Measurements from ENCODE around the gene DHRSX. TPM values are rescaled to one million over a fixed set of nuclear protein-coding genes. Genes with fewer than 3 reads are reported as not detected.
A peak's percentile ranks its signal among the peaks of the same experiment; 100 is the strongest.

Gene DHRSX
- total and polyA plus RNA-seq, 10 of the 15 experiments (the other 5 are each of a cell fraction or from before 2014, with no cell fraction given): 1.7 to 39.5 (median 16.5) TPM

DNA sequence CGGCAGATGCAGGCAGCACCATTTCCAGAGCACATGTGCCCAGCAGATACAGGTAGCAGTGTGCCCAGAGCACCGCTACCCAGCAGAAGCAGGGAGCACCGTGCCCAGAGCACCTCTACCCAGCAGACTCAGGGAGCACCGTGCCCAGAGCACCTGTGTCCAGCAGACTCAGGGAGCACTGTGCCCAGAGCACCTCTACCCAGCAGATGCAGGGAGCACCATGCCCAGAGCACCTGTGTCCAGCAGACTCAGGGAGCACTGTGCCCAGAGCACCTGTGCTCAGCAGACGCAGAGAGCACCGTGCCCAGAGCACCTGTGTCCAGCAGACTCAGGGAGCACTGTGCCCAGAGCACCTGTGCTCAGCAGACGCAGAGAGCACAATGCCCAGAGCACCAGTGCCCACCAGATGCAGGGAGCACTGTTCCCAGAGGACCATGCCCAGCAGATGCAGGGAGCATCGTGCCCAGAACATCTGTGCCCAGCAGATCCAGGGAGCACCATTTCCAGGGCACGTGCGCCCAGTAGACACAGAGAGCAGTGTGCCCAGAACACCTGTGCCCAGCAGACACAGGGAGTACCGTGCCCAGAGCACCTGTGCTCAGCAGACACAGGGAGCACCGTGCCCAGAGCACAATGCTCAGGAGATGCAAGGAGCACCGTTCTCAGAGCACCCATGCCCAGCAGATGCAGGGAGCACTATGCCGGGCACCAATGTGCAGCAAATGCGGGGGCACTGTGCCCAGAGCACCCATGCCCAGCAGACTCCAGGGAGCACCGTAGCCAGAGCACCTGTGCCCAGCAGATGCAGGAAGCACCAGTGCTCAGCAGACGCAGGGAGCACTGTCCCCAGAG, 236.4 kb downstream of the DHRSX start (continued):
- 0 out of 4 replicates have a peak, but pooled peaks of 1 of the 2 experiments have one; percentile 7 for TF ChIP-seq BHLHE40 (IDR thresholded peaks at IDR 0.05; ENCODE audit: borderline replicate concordance in 1 of 2, low read depth in 2 of 2, low read length in 1 of 2)
- TF ChIP-seq NFXL1 (IDR thresholded peaks at IDR 0.05; ENCODE audit: borderline replicate concordance): peak; percentile 94
- TF ChIP-seq, protein P1, sequence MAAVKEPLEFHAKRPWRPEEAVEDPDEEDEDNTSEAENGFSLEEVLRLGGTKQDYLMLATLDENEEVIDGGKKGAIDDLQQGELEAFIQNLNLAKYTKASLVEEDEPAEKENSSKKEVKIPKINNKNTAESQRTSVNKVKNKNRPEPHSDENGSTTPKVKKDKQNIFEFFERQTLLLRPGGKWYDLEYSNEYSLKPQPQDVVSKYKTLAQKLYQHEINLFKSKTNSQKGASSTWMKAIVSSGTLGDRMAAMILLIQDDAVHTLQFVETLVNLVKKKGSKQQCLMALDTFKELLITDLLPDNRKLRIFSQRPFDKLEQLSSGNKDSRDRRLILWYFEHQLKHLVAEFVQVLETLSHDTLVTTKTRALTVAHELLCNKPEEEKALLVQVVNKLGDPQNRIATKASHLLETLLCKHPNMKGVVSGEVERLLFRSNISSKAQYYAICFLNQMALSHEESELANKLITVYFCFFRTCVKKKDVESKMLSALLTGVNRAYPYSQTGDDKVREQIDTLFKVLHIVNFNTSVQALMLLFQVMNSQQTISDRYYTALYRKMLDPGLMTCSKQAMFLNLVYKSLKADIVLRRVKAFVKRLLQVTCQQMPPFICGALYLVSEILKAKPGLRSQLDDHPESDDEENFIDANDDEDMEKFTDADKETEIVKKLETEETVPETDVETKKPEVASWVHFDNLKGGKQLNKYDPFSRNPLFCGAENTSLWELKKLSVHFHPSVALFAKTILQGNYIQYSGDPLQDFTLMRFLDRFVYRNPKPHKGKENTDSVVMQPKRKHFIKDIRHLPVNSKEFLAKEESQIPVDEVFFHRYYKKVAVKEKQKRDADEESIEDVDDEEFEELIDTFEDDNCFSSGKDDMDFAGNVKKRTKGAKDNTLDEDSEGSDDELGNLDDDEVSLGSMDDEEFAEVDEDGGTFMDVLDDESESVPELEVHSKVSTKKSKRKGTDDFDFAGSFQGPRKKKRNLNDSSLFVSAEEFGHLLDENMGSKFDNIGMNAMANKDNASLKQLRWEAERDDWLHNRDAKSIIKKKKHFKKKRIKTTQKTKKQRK (IDR thresholded peaks at IDR 0.05; ENCODE audit: low read depth, low read length): no peak
- TF ChIP-seq, protein P2, sequence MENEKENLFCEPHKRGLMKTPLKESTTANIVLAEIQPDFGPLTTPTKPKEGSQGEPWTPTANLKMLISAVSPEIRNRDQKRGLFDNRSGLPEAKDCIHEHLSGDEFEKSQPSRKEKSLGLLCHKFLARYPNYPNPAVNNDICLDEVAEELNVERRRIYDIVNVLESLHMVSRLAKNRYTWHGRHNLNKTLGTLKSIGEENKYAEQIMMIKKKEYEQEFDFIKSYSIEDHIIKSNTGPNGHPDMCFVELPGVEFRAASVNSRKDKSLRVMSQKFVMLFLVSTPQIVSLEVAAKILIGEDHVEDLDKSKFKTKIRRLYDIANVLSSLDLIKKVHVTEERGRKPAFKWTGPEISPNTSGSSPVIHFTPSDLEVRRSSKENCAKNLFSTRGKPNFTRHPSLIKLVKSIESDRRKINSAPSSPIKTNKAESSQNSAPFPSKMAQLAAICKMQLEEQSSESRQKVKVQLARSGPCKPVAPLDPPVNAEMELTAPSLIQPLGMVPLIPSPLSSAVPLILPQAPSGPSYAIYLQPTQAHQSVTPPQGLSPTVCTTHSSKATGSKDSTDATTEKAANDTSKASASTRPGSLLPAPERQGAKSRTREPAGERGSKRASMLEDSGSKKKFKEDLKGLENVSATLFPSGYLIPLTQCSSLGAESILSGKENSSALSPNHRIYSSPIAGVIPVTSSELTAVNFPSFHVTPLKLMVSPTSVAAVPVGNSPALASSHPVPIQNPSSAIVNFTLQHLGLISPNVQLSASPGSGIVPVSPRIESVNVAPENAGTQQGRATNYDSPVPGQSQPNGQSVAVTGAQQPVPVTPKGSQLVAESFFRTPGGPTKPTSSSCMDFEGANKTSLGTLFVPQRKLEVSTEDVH (IDR thresholded peaks at IDR 0.05; ENCODE audit: low read depth, partially characterized antibody): no peak
- TF ChIP-seq CHD4 (IDR thresholded peaks at IDR 0.05): peak; percentile 85; the same call in 1 of the 2 replicates
- no peak for TF ChIP-seq ZNF384 (IDR thresholded peaks at IDR 0.05; ENCODE audit: borderline replicate concordance, low read depth, low read length)
- no peak for TF ChIP-seq ZBED1 (IDR thresholded peaks at IDR 0.05; ENCODE audit: borderline replicate concordance)
- TF ChIP-seq KDM1A (IDR thresholded peaks at IDR 0.05; ENCODE audit: borderline replicate concordance): 0 out of 2 replicates have a peak, but pooled peaks have one; percentile 6
- no peak for TF ChIP-seq CEBPB (IDR thresholded peaks at IDR 0.05; ENCODE audit: borderline replicate concordance in 1 of 2, low read depth in 2 of 2, low read length in 2 of 2)
- TF ChIP-seq FOXM1 (IDR thresholded peaks at IDR 0.05; ENCODE audit: low read depth, low read length): 0 out of 2 replicates have a peak, but pooled peaks have one; percentile 28
- no peak for TF ChIP-seq POU2F2 (IDR thresholded peaks at IDR 0.05; ENCODE audit: borderline replicate concordance, low read depth, low read length)
- peak; percentile 78; the same call in 1 of the 2 replicates for TF ChIP-seq PAX5 (IDR thresholded peaks at IDR 0.05; ENCODE audit: borderline replicate concordance, low read depth, low read length)
- no peak for TF ChIP-seq SIX5 (IDR thresholded peaks at IDR 0.05; ENCODE audit: low read depth, low read length, severe bottlenecking)
- no peak for TF ChIP-seq KLF5 (IDR thresholded peaks at IDR 0.05; ENCODE audit: partially characterized antibody)
- TF ChIP-seq POLR2AphosphoS2 (IDR thresholded peaks at IDR 0.05; ENCODE audit: low read depth, low read length): no peak
